Measurements from ENCODE around the gene DDX10. TPM values are rescaled to one million over a fixed set of nuclear protein-coding genes. Genes with fewer than 3 reads are reported as not detected.

DDX10 gene
- polyA plus RNA-seq, 1 donor from 2014 or later, result 15.9 TPM

DNA sequence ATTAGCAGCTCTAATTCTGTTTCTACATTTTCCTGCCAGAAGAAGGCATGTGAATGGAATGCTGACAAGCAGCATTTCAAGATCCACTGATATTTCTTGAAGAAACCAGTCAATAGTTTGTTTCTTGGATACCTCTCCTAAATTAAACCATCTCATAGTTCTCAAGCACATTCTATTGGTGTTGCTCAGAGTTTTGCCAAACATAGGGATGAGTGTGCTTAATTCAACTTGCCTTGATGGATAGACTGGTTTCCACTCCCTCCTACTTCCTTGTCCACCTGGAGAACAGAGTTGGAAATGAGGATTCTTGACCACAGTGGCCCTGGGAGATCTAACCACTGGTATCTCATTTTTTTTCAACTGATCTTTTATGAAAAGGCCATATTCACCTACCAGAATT lies 29.8 kb upstream of the DDX10 start:
- no peak overlapping the region for H3K4me2 ChIP-seq (ENCODE audit: low read length)
- no peaks in the 10 kb centered on the region for H3K9me2 ChIP-seq (ENCODE audit: insufficient read depth, low read length)
- H3K9me3 ChIP-seq (ENCODE audit: low read length), result no peaks in the 10 kb centered on the region
- no peaks in the 10 kb centered on the region for H3F3A ChIP-seq (ENCODE audit: insufficient read depth, low read length, poor library complexity, severe bottlenecking)
- H3K79me2 ChIP-seq (replicated peaks; ENCODE audit: insufficient read depth, low read length), result no peaks in the 10 kb centered on the region
- no peaks in the 10 kb centered on the region for H3K36me3 ChIP-seq (ENCODE audit: insufficient read depth, low read length)
- no peak overlapping the region for H2AFZ ChIP-seq (ENCODE audit: low read depth, low read length)
- H3K27me3 ChIP-seq (ENCODE audit: insufficient read depth, low read depth, low read length), result no peaks in the 10 kb centered on the region
- TF ChIP-seq EP300 (conservative IDR thresholded peaks at IDR 0.05; ENCODE audit: poor library complexity, severe bottlenecking), result no peak
- no peak for TF ChIP-seq TAF1 (IDR thresholded peaks at IDR 0.05; ENCODE audit: low read depth)
- TF ChIP-seq RAD21 (conservative IDR thresholded peaks at IDR 0.05), result no peak
- TF ChIP-seq SMC3 (conservative IDR thresholded peaks at IDR 0.05; ENCODE audit: poor library complexity), result no peak
- TF ChIP-seq POLR2AphosphoS5 (IDR thresholded peaks at IDR 0.05), result no peak
- TF ChIP-seq EZH2 (IDR thresholded peaks at IDR 0.05; ENCODE audit: borderline replicate concordance, insufficient read depth, low read length, poor library complexity, severe bottlenecking), result no peak
- TF ChIP-seq, protein P1, sequence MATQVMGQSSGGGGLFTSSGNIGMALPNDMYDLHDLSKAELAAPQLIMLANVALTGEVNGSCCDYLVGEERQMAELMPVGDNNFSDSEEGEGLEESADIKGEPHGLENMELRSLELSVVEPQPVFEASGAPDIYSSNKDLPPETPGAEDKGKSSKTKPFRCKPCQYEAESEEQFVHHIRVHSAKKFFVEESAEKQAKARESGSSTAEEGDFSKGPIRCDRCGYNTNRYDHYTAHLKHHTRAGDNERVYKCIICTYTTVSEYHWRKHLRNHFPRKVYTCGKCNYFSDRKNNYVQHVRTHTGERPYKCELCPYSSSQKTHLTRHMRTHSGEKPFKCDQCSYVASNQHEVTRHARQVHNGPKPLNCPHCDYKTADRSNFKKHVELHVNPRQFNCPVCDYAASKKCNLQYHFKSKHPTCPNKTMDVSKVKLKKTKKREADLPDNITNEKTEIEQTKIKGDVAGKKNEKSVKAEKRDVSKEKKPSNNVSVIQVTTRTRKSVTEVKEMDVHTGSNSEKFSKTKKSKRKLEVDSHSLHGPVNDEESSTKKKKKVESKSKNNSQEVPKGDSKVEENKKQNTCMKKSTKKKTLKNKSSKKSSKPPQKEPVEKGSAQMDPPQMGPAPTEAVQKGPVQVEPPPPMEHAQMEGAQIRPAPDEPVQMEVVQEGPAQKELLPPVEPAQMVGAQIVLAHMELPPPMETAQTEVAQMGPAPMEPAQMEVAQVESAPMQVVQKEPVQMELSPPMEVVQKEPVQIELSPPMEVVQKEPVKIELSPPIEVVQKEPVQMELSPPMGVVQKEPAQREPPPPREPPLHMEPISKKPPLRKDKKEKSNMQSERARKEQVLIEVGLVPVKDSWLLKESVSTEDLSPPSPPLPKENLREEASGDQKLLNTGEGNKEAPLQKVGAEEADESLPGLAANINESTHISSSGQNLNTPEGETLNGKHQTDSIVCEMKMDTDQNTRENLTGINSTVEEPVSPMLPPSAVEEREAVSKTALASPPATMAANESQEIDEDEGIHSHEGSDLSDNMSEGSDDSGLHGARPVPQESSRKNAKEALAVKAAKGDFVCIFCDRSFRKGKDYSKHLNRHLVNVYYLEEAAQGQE (IDR thresholded peaks at IDR 0.05; ENCODE audit: borderline replicate concordance), result no peak
- TF ChIP-seq, protein P2, sequence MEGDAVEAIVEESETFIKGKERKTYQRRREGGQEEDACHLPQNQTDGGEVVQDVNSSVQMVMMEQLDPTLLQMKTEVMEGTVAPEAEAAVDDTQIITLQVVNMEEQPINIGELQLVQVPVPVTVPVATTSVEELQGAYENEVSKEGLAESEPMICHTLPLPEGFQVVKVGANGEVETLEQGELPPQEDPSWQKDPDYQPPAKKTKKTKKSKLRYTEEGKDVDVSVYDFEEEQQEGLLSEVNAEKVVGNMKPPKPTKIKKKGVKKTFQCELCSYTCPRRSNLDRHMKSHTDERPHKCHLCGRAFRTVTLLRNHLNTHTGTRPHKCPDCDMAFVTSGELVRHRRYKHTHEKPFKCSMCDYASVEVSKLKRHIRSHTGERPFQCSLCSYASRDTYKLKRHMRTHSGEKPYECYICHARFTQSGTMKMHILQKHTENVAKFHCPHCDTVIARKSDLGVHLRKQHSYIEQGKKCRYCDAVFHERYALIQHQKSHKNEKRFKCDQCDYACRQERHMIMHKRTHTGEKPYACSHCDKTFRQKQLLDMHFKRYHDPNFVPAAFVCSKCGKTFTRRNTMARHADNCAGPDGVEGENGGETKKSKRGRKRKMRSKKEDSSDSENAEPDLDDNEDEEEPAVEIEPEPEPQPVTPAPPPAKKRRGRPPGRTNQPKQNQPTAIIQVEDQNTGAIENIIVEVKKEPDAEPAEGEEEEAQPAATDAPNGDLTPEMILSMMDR (IDR thresholded peaks at IDR 0.05; ENCODE audit: poor library complexity, severe bottlenecking), result no peak
- no peak for TF ChIP-seq MXI1 (conservative IDR thresholded peaks at IDR 0.05; ENCODE audit: poor library complexity, severe bottlenecking)
- H3K27ac ChIP-seq (ENCODE audit: low read length), result no peak overlapping the region
- H4K20me1 ChIP-seq (ENCODE audit: insufficient read depth), result no peaks in the 10 kb centered on the region
- H3K9ac ChIP-seq (ENCODE audit: low read length), result no peak overlapping the region
- H3K4me3 ChIP-seq (ENCODE audit: low read length), result no peak overlapping the region

DNA sequence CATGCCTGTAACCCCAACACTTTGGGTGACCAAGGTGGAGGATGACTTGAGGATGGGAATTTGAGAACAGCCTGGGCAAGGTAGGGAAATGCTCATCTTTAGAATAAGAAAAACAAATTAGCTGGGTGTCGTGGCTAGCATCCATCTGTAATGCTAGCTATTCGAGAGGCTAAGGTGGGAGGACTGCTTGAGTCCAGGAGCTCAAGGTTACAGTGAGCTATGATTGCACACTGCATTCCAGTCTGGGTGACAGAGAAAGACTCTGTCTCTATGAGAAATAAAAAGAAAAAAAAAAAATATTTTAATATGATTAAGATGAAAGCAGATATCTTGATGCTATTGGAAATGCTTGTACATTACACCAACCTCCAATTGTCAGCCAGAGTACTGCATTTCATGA lies 28.6 kb upstream of the DDX10 start:
- no peaks in the 10 kb centered on the region for H3K36me3 ChIP-seq (ENCODE audit: insufficient read depth, low read length)
- no peaks in the 10 kb centered on the region for H3K27me3 ChIP-seq (ENCODE audit: insufficient read depth, low read depth, low read length)
- H3K9me2 ChIP-seq (ENCODE audit: insufficient read depth, low read length), result no peaks in the 10 kb centered on the region
- no peak for TF ChIP-seq EZH2 (IDR thresholded peaks at IDR 0.05; ENCODE audit: borderline replicate concordance, insufficient read depth, low read length, poor library complexity, severe bottlenecking)
- no peak for TF ChIP-seq TAF1 (IDR thresholded peaks at IDR 0.05; ENCODE audit: low read depth)
- TF ChIP-seq EP300 (conservative IDR thresholded peaks at IDR 0.05; ENCODE audit: poor library complexity, severe bottlenecking), result no peak
- TF ChIP-seq, protein P1 (IDR thresholded peaks at IDR 0.05; ENCODE audit: borderline replicate concordance), result no peak
- no peak for TF ChIP-seq MXI1 (conservative IDR thresholded peaks at IDR 0.05; ENCODE audit: poor library complexity, severe bottlenecking)
- TF ChIP-seq SMC3 (conservative IDR thresholded peaks at IDR 0.05; ENCODE audit: poor library complexity), result no peak
- no peak for TF ChIP-seq RAD21 (conservative IDR thresholded peaks at IDR 0.05)
- H3K4me3 ChIP-seq (ENCODE audit: low read length), result no peak overlapping the region
- H3F3A ChIP-seq (ENCODE audit: insufficient read depth, low read length, poor library complexity, severe bottlenecking), result no peaks in the 10 kb centered on the region
- no peak overlapping the region for H3K27ac ChIP-seq (ENCODE audit: low read length)
- H3K9ac ChIP-seq (ENCODE audit: low read length), result no peak overlapping the region
- H3K79me2 ChIP-seq (replicated peaks; ENCODE audit: insufficient read depth, low read length), result no peaks in the 10 kb centered on the region
- no peaks in the 10 kb centered on the region for H3K9me3 ChIP-seq (ENCODE audit: low read length)
- no peak overlapping the region for H2AFZ ChIP-seq (ENCODE audit: low read depth, low read length)
- no peaks in the 10 kb centered on the region for H4K20me1 ChIP-seq (ENCODE audit: insufficient read depth)
- H3K4me2 ChIP-seq (ENCODE audit: low read length), result no peak overlapping the region
